Middle frontal gyrus (tissue), 1 donor: ENCODE data around the gene ZACN.
"Not testable (repeated sequence)": the region's sequence is repeated elsewhere in the genome, so short reads cannot be mapped to it uniquely, and the experiment has no call there.

ENCODE experiments used
- DNase-seq: peaks from one replicate; pipeline ENCODE4 v3.0.0-alpha.2; 2015; ENCODE audit warnings: low spot score; ENCODE audit errors: extremely low spot score

ZACN gene

GRCh38 chr17:76053246-76054111 is 25.5 kb upstream of the ZACN start:
- DNase-seq, result no peak

GRCh38 chr17:76054112-76054476 is 24.9 kb upstream of the ZACN start:
- no peak for DNase-seq

GRCh38 chr17:76056882-76057281 is 22.1 kb upstream of the ZACN start:
- DNase-seq, result no peak

- not testable (repeated sequence) for DNase-seq
These were observed 20.7 kb upstream of the ZACN start for GRCh38 chr17:76058264-76058663.

- DNase-seq, result peak; percentile 27
These were observed 15.0 kb upstream of the ZACN start for GRCh38 chr17:76063875-76064546.

GRCh38 chr17:76065775-76066174 is 13.2 kb upstream of the ZACN start:
- no peak for DNase-seq

- no peak for DNase-seq
These were observed 7.3 kb upstream of the ZACN start for GRCh38 chr17:76071531-76072147.

GRCh38 chr17:76072148-76072858 is 6.7 kb upstream of the ZACN start, which contains the start of gene SRP68:
Gene SRP68, minus strand, starts transcription at chr17:76072517. Its CDS starts 26 bp downstream, at chr17:76072491.
- DNase-seq, result peak; percentile 92

- no peak for DNase-seq
These were observed 4.3 kb upstream of the ZACN start, which contains the start of gene GALR2 for GRCh38 chr17:76074390-76075363. Gene GALR2, plus strand, starts transcription at chr17:76074781. Its CDS starts 103 bp downstream, at chr17:76074884.

- DNase-seq, result no peak
These were observed 3.4 kb upstream of the ZACN start for GRCh38 chr17:76075364-76076145.

GRCh38 chr17:76076146-76076764 is 2.7 kb upstream of the ZACN start:
- DNase-seq, result no peak

GRCh38 chr17:76076765-76077583 is 2.0 kb upstream of the ZACN start:
- DNase-seq, result no peak

- no peak for DNase-seq
These were observed 1.3 kb upstream of the ZACN start for GRCh38 chr17:76077584-76078110.

GRCh38 chr17:76078370-76078769 is 612 bp upstream of the ZACN start:
- not testable (repeated sequence) for DNase-seq

GRCh38 chr17:76079535-76079955 is 563 bp downstream of the ZACN start:
- no peak for DNase-seq

GRCh38 chr17:76079956-76080767 is 1.2 kb downstream of the ZACN start:
- DNase-seq, result no peak

- no peak for DNase-seq
These were observed 1.8 kb downstream of the ZACN start for GRCh38 chr17:76080768-76081287.
